ENCODE measurements around the gene PAF1.

PAF1 gene

GRCh38 chr19:39417463-39418181, 26.7 kb upstream of the PAF1 start:
- TF ChIP-seq CTCF (IDR thresholded peaks at IDR 0.05; ENCODE audit: extremely low read depth, insufficient read depth, missing control alignments), result no peak
- in situ Hi-C loops (cut with MboI; ENCODE audit: low pct_unique_long_range_greater_than_20kb, low sequenced_read_pairs, unreplicated experiment), result no loop called here
- no peak for DNase-seq (ENCODE audit: low spot score)

GRCh38 chr19:39416152-39417120, 25.5 kb upstream of the PAF1 start:
- peak; percentile 19 for DNase-seq (ENCODE audit: low spot score)
- no peak for TF ChIP-seq CTCF (IDR thresholded peaks at IDR 0.05; ENCODE audit: extremely low read depth, insufficient read depth, missing control alignments)
- in situ Hi-C loops (cut with MboI; ENCODE audit: low pct_unique_long_range_greater_than_20kb, low sequenced_read_pairs, unreplicated experiment), result no loop called here

- no peak for DNase-seq (ENCODE audit: low spot score)
- in situ Hi-C loops (cut with MboI; ENCODE audit: low pct_unique_long_range_greater_than_20kb, low sequenced_read_pairs, unreplicated experiment), result no loop called here
- no peak for TF ChIP-seq CTCF (IDR thresholded peaks at IDR 0.05; ENCODE audit: extremely low read depth, insufficient read depth, missing control alignments)
Observed at GRCh38 chr19:39415111-39416046, 24.5 kb upstream of the PAF1 start.

- no peak for DNase-seq (ENCODE audit: low spot score)
- in situ Hi-C loops (cut with MboI; ENCODE audit: low pct_unique_long_range_greater_than_20kb, low sequenced_read_pairs, unreplicated experiment), result no loop called here
- TF ChIP-seq CTCF (IDR thresholded peaks at IDR 0.05; ENCODE audit: extremely low read depth, insufficient read depth, missing control alignments), result peak; percentile 31
Observed at GRCh38 chr19:39413911-39414608, 23.2 kb upstream of the PAF1 start.

GRCh38 chr19:39413272-39413910, 22.5 kb upstream of the PAF1 start:
- TF ChIP-seq CTCF (IDR thresholded peaks at IDR 0.05; ENCODE audit: extremely low read depth, insufficient read depth, missing control alignments), result no peak
- in situ Hi-C loops (cut with MboI; ENCODE audit: low pct_unique_long_range_greater_than_20kb, low sequenced_read_pairs, unreplicated experiment), result no loop called here
- peak; percentile 73 for DNase-seq (ENCODE audit: low spot score)

All from GM13977 (cell line).